GF-D8 (cell line): ENCODE measurements around the gene LPAR1.
"Not testable (repeated sequence)": the region's sequence is repeated elsewhere in the genome, so short reads cannot be mapped to it uniquely, and the experiment has no call there.

Experiments
- DNase-seq: peaks from one replicate; lab custom pipeline; 2025; lab: John Stamatoyannopoulos, UW

The LPAR1 gene, protein sequence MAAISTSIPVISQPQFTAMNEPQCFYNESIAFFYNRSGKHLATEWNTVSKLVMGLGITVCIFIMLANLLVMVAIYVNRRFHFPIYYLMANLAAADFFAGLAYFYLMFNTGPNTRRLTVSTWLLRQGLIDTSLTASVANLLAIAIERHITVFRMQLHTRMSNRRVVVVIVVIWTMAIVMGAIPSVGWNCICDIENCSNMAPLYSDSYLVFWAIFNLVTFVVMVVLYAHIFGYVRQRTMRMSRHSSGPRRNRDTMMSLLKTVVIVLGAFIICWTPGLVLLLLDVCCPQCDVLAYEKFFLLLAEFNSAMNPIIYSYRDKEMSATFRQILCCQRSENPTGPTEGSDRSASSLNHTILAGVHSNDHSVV

DNA sequence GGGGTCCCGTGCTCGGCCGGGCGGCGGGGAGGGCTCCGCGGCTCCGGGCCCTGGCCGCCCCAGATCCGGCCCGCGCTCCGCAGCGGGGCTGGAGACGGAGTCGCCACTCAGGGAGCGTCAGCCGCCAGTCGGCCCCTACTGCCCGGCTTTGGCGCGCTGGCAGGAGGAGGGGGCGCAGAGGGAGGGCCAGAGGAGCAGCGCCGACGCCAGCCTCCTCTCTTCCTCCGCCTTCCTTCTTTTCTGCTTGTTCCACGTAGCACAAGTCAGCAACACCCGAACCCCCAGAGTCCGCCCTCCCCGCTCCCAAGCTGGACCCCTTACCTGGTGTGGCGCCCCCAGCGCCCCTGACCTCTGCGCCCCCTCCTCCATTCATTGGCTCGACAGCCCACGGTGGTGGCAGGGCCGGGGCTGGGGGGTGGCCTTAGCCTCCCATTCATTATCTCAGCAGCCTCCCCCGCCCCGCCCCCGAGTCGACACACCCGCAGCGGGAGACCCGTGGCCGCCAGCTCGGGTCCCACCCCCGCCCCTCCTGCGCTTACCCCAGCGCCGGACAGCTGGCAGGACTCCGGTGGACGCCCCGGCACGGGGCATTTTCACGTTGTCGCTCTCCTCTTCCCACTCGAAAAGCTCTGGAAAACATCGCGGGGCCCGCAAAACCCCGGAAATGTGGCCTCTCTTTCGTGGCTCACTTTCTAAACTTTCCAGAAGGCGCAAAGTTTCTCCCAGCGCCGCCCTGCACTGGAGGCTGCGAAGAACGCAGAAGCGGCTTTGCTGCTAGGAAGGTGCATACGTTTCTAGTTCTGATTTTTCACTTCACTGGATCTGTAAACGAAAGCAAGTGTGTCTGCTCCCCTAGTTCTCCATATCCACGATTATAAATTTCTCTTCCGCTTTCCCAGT, at the start of gene LPAR1:
TSS of gene LPAR1 (minus strand) at position 140 of the 900 bp plus-strand sequence. CDS start 66,353 bp downstream, outside the sequence.
- DNase-seq: no peak

DNA sequence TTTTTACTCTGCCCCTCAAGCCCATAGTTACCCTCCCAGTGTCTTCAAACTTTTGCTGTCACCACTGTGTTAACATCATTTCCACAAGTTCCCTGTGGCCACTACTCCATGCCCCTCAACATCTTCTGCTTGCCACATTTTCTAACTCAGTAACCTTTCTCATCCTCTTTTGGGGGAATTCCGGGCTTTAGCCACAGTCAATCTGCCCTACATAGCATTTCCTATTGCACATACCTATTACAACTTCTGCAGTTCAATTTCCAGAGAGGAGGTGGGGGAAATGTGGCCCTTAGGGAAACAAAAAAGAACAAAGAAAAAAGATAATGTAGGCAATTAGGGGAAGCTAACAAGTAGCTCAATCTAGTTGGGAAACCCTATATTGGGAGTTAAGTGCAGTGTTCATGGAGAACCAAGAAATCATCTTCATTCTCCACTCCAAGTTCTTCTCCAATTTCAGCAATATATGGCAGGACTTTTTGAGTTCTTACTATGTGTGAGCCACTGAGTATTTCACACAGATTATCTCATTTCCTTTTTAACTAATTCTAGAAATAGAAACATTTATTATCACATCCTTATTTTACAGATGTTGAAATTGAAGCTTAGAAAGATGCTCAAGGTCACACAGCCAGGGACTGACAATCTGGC, 40.2 kb upstream of the LPAR1 start:
- no peak for DNase-seq

DNA sequence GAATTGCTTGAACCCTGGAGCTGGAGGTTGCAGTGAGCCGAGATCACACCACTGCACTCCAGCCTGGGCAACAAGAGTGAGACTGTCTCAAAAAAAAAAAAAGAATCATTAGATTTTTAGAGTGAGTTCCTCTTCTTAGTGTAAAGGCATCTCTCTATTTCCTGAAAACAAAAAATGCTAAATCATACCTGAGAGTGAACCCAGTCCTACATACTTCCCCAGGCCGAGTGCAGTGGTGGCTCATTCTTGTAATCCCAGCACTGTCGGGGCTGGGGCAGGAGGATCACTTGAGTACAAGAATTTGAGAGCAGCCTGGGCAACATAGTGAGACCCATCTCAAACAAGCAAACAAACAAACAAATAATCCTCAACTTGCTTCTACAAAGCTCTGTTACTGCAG, 38.2 kb upstream of the LPAR1 start:
- peak; percentile 3 for DNase-seq

DNA sequence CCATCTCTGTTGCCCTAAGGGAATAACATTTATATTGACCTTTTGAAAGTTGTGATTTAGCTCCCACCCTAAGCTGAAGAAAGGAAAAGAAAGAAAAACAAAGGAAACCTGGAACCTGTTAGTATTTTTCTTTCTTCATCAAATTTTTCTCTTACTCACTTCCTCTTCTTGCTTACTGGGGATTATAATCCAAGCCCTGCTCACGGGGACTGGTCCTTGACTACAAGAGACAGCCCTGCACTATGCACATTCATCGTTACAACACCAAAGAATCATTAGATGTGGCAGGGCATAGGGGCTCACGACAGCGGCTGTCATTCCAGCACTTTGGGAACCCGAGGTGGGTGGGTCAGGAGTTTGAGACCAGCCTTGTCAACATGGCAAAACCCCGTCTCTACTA, 37.8 kb upstream of the LPAR1 start:
- DNase-seq: no peak

DNA sequence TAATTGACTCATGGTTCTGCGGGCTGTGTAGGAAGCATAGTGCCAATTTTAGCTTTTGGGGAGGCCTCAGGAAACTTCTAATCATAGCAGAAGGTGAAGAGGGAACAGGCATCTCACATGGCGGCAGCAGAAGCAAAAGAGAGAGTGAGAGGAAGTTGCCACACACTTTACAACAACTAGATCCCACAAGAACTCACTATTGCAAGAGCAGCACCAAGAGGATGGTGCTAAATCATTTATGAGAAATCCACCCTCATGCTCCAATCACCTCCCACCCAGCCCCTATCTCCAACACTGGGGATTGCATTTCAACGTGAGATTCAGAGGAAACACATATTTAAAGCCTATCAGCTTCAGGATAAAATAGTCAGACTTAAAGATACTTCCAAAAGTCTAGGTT, 36.1 kb upstream of the LPAR1 start:
- DNase-seq: peak; percentile 63

DNA sequence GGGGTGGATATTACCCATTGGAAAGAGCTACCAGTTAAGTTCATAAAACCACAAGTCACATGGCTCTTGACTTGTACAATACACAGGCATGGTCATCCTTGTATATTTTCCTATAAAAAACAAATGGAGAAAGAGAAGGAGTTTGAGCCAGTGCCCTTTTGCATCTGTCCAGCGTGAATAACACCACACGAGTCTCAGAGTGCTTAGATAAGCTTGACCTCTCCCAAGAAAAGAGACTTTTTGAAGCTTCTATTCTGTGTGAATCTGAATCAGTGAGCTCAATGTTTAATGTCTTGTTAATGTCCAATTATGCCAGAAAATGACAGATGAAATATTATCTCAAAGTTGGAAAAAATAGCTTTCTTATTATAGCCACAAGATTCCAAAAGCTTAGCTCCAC, 30.9 kb upstream of the LPAR1 start:
- no peak for DNase-seq

DNA sequence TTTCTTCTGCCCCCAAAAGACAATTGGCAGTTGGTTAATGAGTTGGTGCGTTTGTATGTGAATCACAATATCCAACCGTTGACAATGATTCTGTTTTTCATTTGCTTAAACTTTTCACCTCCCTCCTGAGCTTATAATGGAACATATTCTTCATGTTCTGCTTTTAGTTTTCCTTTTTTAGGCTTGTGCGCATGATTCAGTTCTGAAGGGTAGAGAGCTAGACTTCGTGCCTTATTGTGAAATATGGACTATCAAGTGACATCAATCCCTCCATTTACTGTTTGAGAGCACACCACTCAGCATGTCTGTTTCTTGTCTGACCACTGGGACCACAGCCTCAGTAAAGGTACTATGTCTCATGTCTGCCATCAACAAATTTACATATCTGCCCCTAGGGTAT, 30.5 kb upstream of the LPAR1 start:
- DNase-seq: no peak

DNA sequence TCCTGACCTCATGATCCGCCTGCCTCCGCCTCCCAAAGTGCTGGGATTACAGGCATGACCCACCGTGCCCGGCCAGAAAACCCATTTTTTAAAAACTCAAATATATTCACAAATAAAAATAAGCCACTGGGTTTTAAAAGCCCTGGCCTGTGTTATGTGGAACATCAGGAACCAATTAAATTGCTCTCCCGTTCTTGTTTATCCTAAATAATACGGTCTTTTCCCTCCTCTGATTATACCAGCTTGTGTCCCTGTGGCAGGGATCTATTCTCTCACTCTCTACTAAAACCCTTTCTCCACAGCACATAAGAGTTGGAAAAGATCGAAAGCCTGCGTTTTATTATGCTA, 30.1 kb upstream of the LPAR1 start:
- no peak for DNase-seq

DNA sequence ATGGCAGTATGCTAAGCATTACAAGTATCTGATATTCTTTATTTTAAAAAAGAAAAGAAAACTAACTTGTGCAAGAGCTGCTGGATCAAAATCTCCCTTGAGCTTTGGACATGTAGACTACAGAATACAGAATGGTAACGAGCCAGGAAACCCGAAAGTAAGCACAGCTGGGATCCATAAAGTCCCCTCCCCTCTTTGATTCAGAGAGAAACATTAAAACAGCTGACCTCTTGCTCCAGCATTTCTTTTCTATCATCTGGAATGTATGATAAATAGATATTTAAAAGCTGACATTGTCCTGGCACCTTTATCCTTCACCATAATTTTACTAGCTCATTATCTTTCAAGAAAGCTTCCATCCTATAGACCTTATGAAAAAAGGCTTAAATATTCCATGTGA, 28.2 kb upstream of the LPAR1 start:
- DNase-seq: no peak

DNA sequence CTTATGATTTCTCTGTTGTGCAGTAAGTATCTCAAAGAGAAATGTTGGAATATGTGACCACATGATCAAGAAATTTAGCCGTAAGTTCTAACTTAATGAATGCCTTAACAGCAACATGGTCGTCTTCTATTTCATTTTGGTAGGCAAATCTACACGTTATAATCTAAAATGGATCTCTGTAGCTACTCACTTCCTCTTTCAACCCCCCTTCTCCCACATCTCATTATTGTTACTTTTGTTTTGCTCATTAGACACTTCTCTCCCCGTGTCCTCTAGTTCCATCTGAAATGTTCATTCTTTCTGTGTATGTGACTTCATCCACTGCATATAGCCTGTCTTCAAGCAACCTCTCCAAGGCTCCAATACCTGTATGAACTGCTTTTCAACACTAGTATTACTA, 27.1 kb upstream of the LPAR1 start:
- DNase-seq: no peak

DNA sequence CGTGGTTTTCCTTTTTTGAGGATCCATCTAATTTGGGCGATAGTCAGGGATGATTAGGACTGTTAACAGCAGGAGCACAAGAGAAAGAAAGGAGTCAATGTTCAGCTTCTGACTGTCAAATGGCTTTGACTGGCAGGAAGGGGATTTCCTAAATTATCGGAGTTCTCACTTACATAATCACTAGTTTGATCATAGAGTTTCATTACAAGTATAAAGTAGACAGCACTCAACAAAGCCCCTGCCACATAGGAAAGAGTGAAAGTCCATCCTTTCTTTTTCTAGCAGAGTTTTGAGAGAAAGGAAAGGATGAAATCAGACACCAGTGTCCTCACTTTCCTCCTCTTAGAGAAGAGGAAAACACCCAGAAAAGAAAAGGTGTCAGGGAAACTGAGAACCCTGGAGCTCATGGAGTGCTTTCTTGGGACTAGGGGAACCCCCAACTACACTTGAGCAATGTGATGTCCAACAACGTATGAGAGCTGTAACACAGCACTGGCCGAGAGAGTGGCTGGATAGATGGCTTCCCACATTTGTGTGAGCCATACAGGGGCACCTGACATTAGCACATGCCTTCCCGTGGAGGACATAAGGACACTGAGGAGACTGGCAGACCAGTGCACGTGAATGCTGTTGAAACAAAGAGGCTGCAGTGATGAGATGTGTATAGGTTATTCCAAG, 26.0 kb upstream of the LPAR1 start:
- DNase-seq: no peak

DNA sequence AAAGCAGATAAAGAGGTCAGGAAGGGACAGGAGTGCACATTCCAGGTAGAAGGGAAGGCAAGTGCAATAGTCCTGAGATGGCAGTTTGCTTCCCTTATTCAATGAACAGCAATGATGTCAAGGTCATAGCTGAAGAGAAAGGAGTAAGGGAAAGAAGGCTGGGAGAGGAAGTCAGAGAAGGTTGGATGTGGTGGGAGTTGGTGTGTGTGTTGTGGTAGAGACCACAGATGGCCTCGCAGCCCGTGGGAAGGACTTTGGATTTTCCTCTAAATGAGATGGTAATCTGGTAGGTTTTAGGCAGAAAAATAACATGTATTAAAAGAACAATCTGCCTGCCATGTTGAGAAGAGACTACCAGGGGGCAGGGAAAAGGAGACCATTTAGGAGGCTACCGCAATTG, 25.1 kb upstream of the LPAR1 start:
- DNase-seq: no peak

DNA sequence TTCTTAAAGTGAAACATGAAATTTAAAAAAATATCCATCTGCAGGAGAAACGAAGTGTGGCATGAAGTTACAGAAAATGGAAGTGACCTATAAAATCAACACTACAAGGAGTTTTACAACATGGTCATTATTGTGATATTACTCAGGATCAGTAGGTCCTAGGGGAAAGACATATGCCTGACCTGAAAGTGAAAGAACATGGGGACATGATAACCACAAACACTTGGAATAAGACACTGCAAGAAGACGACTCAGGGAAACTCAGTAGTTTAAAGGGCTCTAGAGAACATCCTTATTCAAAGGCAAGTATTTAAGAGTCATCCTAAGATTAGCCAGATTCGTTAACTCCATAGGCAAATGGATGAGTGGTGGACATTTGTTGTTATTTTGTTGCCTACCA, 19.9 kb upstream of the LPAR1 start:
- no peak for DNase-seq

DNA sequence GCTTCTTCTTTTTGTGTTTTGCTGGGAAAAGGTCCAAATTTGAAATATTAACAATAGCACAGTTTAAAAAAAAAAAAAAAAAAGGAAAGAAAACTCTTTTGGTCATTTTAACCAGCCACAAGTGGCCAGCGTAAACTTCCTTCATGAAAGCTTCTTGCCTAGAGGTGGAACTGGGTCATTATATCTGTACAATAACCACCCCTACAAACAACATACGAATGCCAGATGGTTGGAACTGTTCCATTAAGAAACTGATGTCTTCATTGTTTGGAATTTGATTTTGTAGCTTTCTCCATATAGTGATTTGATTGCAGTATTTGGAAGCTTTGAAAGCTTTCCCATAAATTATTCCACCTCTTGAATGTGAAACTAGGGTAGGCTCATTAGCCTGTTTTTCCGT, 18.3 kb upstream of the LPAR1 start:
- DNase-seq: no peak

DNA sequence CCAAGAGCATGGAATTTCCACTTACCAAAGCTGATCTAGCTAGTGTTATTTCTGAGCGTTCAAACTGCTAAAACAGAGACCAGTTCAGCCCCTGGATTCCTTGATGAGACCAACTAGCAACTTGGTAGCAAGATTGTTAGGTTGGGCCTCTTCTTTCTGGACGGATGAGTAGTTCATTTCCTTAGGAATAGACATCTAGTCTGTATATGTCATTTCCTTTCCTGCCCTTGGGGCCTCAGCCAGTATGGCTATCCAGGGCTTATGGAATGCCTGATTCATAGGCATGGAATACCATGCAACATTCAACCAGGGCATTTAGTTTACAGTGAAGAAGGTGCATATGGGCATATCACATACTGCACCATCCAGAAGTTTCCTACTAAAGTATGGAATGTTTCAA, 14.5 kb upstream of the LPAR1 start:
- DNase-seq: no peak

DNA sequence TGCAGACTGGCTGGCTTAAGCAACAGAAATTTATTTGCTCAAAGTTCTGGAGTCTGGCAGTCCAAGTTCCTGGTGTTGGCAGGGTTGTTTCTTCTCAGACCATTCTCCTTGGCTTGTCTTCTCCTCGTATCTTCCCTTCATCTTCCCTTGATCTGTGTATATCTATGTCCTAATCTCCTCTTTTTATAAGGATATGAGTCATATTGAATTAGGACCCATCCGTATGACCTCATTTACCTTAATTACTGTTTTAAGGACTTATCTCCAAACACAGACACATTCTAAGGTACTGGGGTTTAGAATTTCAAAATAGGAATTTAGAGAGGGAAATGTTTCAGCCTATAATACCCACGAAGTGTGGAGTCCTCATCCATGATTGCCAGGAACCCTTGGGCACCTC, 13.1 kb upstream of the LPAR1 start:
- no peak for DNase-seq

DNA sequence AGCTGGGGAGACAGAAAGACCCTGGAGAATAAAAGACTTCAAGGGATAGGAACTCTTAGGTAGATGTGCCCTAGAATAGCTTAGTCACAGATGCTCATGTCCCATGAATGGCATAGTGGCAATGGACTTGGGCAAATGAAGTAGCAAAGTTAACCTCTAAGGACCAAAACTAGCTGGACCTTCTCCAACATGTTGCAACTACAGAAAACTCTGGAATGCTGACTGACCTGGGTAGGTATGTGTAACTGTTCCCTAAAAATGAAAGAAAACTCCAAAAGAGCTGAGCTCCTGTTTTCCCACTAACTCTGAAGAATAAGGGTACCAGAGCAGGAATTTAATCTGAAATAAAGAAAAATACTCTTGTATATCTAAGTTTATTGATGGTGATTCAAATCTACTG, 12.5 kb upstream of the LPAR1 start:
- no peak for DNase-seq

DNA sequence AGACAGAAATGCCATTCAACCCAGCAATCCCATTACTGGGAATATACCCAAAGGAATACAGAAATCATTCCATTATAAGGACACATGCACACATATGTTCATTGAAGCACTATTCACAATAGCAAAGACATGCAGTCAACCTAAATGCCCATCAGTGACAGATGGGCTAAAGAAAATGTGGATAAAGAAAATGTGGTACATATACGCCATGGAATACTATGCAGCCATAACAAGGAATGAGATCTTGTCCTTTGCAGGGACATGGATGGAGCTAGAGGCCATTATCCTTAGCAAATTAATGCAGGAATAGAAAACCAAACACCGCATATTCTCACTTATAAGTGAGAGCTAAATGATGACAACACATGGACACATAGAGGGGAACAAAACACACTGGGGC, 9.0 kb upstream of the LPAR1 start:
- not testable (repeated sequence) for DNase-seq

DNA sequence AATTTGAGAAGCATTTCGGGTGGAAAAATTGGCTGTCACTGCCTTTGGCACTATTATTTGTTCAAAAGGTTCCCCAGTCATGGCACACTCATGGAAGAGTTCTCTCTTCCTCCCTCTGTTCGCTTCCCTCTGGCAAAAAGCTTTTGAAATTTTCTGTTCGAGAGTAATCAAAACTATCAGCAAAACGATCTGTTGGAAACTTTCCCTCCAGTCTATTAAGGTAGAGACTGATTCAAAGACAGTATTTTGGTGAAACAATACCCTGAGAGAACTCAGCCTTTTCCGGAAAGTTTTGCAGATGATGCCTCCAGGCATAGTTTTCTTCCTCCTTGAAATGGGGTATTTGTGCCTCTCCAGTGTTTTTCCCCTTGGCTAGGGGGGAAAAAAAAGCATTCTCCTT, 3.6 kb upstream of the LPAR1 start:
- no peak for DNase-seq

DNA sequence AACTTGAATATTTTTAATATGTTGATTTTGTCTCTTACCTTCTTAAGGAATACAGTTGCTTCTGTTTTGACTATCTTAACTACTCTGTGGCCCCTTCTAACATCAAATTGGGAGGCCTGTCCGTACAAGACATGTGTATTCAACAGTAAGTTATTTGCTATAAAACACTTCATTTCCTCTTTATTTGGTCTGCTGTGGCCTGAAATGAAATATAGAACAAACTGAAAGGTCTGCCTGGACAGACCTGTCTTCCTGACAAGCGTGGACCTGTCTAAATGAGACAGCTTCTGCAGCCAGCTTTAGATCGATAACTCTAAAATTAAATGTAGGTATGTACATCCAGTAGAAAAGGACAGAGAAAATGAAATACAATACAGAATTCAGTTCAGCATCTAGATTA, 2.2 kb upstream of the LPAR1 start:
- DNase-seq: no peak

DNA sequence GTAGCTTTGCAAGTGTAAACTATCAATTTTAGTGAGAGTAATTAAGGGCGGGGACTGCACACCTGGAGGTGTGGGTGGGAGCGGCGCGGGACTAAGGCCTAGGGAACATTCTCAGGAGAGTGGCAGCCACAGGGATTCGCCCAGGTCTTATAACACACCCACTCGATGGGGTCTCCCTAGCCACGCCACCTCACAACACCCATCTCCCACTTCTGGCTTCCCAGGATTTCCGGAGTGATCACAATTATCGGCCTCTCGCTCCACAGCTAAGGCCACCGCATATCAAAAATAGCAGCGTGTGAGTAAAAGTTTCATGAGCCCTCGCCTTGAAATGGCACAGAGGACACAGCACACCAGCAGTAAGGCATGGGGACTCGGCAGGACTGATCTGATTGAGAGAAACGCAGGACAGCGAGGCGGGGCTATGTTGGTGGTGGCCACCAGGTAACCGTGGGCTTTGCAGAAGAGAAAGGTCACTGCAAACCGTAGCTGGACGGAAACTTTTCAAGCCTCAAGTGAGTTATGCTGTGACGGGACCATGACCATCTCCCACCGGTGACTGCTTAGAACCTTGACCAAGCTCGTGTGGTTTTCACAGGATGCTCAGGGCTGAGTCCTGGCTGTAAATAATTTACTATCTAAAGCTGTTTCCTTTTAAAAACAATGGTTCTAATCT, 1.1 kb upstream of the LPAR1 start:
- no peak for DNase-seq
